NCI-H748 (cell line): ENCODE results near the gene IL4R.

Source experiments
- DNase-seq: peaks from one replicate; lab custom pipeline; 2025; ENCODE audit not compliant: unreplicated experiment; lab: John Stamatoyannopoulos, UW

The IL4R gene

DNA sequence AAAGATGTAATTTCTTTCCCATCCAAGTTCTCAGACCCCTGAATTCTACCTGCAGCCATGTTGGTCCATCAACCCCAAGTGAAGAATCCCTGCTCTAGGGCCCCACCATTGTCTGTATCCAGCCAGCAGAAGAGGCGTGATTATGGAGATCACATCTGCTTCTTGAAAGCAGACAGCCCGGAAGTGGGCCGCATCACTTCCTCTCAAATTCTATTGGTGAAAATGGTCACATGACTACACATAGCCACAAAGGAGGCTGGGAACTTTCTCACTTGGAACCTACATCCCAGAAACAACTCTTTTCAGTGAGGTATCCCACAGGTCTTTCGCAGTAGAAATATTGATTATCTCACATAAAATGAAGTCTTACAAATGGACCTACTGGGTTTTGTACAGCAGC lies 40.1 kb downstream of the IL4R start:
- DNase-seq = no peak

DNA sequence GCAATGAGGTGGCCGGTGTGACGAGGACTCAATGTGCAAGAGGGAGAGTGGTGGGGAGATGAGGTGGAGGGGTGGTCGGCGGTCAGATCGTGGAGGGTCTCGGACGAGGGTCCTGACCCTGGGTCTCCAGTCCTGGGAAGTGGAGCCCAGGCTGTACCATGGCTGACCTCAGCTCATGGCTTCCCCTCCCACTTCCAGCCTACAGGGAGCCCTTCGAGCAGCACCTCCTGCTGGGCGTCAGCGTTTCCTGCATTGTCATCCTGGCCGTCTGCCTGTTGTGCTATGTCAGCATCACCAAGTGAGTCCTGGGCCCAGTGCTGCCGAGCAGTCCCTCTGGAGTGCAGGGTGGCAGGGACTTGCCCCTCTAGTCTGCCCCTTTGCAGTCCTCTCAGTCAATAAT lies 41.8 kb downstream of the IL4R start:
- peak; percentile 2 for DNase-seq

GRCh38 chr16:27356794-27357193 lies 43.0 kb downstream of the IL4R start:
- no peak for DNase-seq

- no peak for DNase-seq
Measured at GRCh38 chr16:27359051-27359450, 45.3 kb downstream of the IL4R start.

- DNase-seq = no peak
Measured at GRCh38 chr16:27359615-27360014, 45.8 kb downstream of the IL4R start.

GRCh38 chr16:27361987-27362386 lies 48.2 kb downstream of the IL4R start:
- DNase-seq = no peak

DNA sequence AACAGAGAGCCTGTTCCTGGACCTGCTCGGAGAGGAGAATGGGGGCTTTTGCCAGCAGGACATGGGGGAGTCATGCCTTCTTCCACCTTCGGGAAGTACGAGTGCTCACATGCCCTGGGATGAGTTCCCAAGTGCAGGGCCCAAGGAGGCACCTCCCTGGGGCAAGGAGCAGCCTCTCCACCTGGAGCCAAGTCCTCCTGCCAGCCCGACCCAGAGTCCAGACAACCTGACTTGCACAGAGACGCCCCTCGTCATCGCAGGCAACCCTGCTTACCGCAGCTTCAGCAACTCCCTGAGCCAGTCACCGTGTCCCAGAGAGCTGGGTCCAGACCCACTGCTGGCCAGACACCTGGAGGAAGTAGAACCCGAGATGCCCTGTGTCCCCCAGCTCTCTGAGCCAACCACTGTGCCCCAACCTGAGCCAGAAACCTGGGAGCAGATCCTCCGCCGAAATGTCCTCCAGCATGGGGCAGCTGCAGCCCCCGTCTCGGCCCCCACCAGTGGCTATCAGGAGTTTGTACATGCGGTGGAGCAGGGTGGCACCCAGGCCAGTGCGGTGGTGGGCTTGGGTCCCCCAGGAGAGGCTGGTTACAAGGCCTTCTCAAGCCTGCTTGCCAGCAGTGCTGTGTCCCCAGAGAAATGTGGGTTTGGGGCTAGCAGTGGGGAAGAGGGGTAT lies 48.9 kb downstream of the IL4R start:
- DNase-seq = no peak

DNA sequence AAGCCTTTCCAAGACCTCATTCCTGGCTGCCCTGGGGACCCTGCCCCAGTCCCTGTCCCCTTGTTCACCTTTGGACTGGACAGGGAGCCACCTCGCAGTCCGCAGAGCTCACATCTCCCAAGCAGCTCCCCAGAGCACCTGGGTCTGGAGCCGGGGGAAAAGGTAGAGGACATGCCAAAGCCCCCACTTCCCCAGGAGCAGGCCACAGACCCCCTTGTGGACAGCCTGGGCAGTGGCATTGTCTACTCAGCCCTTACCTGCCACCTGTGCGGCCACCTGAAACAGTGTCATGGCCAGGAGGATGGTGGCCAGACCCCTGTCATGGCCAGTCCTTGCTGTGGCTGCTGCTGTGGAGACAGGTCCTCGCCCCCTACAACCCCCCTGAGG lies 49.5 kb downstream of the IL4R start:
- no peak for DNase-seq

DNA sequence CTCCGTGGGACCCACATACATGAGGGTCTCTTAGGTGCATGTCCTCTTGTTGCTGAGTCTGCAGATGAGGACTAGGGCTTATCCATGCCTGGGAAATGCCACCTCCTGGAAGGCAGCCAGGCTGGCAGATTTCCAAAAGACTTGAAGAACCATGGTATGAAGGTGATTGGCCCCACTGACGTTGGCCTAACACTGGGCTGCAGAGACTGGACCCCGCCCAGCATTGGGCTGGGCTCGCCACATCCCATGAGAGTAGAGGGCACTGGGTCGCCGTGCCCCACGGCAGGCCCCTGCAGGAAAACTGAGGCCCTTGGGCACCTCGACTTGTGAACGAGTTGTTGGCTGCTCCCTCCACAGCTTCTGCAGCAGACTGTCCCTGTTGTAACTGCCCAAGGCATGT lies 50.0 kb downstream of the IL4R start:
- DNase-seq = peak; percentile 20

DNA sequence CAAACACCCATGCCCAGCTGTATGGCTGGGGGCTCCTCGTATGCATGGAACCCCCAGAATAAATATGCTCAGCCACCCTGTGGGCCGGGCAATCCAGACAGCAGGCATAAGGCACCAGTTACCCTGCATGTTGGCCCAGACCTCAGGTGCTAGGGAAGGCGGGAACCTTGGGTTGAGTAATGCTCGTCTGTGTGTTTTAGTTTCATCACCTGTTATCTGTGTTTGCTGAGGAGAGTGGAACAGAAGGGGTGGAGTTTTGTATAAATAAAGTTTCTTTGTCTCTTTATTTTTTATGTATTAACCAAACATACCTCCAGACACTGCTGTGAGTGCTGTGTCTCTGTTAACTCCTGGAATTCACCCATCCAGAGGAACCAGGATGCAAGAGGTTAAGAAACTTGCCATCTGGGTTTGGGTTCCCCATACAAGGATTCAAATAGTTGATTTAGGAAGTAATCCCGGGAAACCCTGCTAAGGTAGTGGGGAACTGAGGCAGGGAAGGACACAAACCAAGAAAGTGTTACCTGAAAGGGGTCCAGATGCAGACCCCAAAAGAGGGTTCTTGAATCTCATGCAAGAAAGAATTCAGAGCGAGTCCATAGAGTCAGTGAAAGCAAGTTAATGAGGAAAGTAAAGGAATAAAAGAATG lies 50.8 kb downstream of the IL4R start:
- peak; percentile 24 for DNase-seq

DNA sequence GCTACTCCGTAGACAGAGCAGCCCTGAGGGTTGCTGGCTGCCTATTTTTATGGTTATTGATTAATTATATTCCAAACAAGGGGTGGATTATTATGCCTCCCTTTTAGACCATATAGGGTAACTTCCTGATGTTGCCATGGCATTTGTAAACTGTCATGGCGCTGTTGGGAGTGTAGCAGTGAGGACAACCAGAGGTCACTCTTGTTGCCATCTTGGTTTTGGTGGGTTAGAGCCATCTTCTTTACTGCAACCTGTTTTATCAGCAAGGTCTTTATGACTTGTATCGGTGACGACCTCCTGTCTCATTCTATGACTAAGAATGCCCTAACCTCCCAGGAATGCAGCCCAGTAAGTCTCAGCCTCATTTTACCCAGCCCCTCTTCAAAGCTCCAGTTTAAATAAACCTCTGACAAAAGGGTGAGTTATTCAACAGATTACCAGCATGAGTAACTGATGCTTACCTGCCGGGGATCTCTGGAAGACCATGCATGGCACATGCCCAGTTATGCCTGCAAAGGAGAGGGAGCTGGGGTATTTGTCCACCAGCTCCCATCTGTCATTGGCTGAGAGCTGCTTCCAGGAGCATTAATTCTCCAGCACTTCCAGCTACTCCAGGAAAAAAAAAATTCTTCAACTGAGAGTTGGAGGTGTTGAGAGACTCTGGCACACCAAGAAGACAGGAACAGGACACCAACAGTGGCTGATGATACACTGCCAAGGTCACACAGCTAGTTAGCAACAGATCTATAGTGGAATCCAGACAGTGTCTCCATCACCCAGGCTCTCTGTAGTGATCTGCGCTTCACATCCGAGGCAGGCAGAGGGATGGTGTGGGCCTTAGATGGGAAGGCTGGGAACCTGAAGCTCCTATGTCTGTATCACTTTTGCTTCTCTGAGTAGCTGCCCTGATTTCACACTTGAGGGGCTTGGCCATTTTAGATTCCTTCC lies 51.6 kb downstream of the IL4R start:
- no peak for DNase-seq

- DNase-seq = no peak
Measured at GRCh38 chr16:27366687-27367460, 53.1 kb downstream of the IL4R start.

GRCh38 chr16:27367461-27368357 lies 53.9 kb downstream of the IL4R start:
- DNase-seq = peak; percentile 62

GRCh38 chr16:27368358-27368722 lies 54.6 kb downstream of the IL4R start:
- no peak for DNase-seq

- DNase-seq = no peak
Measured at GRCh38 chr16:27369806-27370205, 56.0 kb downstream of the IL4R start.

- DNase-seq = no peak
Measured at GRCh38 chr16:27370318-27370717, 56.5 kb downstream of the IL4R start.

- no peak for DNase-seq
Measured at GRCh38 chr16:27373312-27373711, 59.5 kb downstream of the IL4R start.

- no peak for DNase-seq
Measured at GRCh38 chr16:27374221-27374803, 60.5 kb downstream of the IL4R start.

- peak; percentile 62 for DNase-seq
Measured at GRCh38 chr16:27374804-27375425, 61.1 kb downstream of the IL4R start.
